Measurements from ENCODE around the gene ACOT13. TPM values are rescaled to one million over a fixed set of nuclear protein-coding genes. Genes with fewer than 3 reads are reported as not detected.
"Not testable (repeated sequence)": the region's sequence is repeated elsewhere in the genome, so short reads cannot be mapped to it uniquely, and the experiment has no call there.

The ACOT13 gene
- 12.0 and 23.1 TPM in 2 replicates for total RNA-seq (2014; rRNA removed; shearing (Covaris generic))

DNA sequence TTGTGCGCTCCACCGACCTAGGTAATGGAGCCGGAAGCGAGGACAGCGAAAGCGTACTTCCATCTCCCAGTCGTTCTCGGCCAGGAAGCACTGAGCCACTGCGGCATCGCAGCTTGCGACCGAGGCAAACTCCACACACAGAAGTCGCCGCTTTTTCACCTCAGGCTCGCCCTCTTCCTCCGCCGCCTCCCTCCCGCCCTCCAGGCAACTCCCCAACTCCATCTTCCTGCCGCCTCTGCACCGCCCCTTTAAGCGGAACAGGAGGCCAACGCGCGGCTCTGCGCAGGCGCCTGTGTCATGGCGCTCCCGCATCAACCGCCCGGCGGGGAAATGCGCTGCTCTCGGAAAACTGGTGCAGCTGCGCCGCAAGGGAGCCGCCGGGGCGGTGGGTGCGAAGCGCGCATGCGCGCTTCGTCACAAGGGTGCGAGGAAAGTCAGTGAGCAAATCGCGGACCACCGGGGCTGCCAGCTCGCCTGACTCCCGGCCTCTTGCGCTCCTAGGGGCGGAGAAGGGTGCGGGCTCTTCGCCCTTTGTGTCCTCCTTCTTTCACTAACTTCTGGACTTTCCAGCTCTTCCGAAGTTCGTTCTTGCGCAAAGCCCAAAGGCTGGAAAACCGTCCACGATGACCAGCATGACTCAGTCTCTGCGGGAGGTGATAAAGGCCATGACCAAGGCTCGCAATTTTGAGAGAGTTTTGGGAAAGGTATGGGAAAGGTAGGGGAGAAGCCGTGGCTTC, at the start of gene ACOT13, which contains the start of gene TDP2:
ACOT13 (plus strand) TSS at position 437 of the 737 bp plus-strand sequence; CDS start at position 624, 187 bp downstream.
TDP2 (minus strand) TSS at position 259 of the 737 bp plus-strand sequence; CDS start at position 222, 37 bp downstream.
- DNase-seq (ENCODE audit: low read depth), result peak; percentile 98

DNA sequence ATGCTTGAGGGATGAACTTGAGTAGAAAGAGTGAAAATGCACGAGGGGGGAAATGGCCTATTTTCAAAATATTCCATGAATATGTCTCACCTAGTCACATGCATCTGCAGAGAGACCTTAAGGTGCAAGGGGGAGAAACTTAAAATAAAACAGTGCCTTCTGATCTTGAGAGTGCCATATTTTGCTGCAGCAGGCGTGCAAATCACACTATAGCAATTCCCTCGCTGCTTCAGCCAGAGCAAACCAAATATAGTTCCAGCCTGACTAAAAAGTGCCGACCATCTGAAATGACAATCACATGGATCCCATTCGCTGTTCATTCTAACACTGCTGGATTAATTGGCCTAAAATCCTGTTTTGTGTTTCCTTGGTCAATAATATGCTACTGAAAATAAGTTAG, 47.2 kb upstream of the ACOT13 start:
- DNase-seq (ENCODE audit: low read depth), result no peak

DNA sequence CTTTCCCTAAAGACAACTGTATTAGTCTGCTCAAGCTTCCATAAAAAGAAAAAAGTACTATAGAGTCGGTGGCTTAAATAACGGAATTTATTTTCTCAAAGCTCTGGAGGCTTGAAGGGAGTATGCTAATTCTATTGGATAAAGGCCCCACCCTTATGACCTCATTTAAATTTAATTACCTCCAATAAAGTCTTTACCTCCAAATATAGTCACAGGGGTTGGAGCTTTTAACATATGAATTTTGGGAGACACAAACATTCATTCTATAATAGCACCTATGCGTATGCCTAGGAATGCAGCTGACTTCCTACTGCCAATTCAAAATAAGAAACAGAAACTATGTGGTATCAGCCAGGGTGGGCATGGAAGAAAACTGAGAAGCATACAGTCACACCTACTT, 46.2 kb upstream of the ACOT13 start:
- DNase-seq (ENCODE audit: low read depth), result no peak

DNA sequence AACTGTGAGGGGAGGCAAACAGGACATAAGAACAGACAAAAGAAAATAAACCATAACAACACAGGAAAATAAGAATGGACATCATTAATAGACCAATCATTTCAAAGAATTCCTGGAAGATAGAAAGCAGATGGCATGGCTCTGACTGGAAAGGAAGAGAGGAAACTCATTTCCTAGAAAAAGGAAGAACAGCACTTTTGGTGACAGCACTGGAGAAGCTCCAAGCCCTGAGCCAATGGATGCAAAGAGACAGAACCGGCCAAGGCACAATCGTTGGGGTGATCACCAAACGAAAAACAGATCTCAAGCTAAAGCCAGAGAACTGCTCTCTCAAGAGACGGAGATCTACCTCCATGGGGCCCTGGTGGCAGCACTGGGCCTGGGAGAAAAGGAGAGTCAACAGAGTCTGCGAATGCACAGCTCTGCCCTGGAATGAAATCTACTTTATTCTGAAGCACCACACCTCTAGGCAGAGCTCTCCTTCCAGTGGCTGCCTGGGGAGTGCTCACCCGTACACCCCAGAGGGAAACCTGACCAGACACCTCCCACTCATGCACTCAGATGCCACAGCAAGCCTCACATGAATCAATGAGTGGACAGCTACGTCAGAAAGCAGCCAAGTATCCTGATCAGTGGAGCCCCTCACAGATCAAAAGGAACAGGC, 45.1 kb upstream of the ACOT13 start:
- no peak for DNase-seq (ENCODE audit: low read depth)

DNA sequence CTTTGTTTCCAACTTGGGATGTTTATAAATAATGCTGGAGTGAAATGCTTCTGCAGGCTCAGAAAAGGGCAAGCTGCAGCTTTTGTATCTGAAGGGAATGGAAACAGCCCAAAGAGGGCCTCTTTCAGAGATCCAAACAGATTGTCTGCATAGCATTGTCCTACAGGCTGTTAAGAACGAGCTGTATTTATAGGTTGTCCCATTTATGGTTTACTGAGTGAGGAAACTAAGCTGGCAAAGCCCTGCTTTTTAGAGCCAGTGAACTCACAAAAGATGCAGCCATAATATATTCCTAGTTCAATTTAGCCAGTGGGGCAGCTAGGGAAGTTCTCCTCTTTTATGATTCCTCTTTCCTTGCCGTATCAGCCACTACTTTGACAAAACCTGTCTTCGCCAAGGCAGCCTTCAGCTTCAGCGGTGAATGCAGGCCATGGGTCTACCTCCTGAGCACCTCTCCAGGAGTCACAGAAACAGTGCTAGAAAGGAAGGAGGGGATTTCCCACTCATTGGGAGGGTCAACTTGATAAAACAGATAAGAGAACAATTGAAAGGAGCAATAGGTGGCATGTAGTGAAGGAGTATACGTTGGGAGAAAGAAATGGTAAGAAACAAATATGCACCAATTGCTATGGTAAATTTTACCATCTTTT, 35.9 kb upstream of the ACOT13 start:
- DNase-seq (ENCODE audit: low read depth), result no peak

DNA sequence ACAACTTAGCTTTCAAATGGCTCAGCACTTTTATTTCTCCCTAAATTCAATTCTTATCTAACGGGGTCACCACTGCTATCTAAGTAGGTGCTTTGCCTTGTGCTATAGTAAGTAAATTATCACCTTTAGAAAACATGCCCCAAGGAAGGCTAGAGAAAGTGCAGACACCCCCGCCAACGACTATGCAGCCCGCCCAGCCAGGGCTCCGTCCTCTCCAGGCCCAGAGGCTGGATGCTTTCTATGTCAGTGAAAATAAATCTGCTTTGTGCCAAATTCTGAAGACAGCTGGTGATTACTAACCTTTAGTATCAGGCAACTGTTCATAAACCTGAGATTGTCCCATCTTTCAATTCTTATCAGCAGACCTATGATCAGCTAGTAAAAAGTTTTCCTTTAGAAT, 35.2 kb upstream of the ACOT13 start:
- DNase-seq (ENCODE audit: low read depth), result no peak

DNA sequence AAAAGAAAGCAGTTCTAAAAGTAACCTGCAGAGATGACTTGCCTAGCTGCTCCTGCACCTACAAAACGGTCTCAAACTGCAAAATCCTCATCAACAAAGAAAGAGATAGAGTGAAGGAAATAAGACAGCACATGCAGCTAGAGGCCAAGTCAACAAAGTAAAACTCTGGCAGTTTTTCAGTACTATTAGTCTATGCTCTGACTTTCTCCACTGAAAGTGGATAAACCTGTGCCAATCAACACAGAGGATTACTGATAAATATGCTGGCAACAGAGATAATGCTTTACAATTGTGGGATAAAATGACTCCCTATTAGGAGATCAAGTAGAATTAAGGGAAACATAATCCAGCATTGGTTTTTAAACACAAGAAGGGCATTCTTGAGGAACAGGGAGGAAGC, 34.3 kb upstream of the ACOT13 start:
- no peak for DNase-seq (ENCODE audit: low read depth)

DNA sequence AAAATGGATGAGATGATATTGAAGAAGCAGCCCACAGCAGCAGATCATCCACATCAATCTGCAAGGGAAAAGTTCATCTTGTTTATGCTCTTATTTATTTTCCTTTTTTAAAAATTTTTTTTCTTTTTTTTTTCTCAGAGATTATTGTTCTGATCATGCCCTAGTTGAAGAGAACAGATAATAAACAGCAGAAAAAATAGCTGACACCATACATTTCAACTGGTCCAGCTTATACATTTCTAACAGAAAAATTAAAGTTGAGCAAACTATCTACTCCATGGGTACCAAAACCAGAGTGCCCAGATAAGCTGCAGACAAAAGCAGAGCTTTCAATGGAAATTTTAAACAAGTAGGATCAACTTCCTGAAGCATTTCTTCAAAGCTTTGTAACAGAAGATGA, 30.2 kb upstream of the ACOT13 start:
- DNase-seq (ENCODE audit: low read depth), result no peak

DNA sequence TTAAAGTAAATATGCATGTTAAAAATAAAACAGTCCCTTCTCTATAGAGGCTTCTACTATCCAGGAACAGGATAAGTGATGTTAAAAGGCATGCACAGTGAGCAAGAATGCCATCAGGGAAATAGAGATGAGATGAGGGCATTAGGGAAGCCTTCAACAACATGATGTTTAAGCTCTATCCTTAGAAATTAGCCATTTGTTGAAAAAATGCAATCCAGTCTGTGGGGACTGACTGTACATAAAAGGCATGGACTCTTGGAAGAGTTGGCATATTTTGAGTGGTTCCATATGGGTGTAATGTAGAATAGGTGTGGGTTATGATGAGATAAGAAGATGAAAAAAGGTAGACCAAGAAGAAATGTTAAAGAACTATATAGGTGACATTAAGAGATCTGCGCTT, 26.7 kb upstream of the ACOT13 start:
- no peak for DNase-seq (ENCODE audit: low read depth)

DNA sequence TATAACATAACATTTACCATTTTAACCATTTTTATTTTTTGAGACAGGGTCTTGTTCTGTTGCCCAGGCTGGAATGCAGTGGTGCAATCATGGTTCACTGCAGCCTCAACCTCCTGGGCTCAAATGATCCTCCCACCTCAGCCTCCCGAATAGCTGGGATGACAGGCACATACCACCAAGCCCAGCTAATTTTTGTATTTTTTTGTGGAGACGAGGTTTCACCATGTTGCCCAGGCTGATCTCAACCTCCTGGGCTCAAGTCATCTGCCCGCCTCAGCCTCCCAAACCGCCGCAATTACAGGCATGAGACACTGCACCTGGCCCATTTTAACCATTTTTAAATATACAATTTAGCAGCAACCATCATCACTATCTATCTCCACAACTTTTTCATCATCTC, 26.2 kb upstream of the ACOT13 start:
- not testable (repeated sequence) for DNase-seq (ENCODE audit: low read depth)

DNA sequence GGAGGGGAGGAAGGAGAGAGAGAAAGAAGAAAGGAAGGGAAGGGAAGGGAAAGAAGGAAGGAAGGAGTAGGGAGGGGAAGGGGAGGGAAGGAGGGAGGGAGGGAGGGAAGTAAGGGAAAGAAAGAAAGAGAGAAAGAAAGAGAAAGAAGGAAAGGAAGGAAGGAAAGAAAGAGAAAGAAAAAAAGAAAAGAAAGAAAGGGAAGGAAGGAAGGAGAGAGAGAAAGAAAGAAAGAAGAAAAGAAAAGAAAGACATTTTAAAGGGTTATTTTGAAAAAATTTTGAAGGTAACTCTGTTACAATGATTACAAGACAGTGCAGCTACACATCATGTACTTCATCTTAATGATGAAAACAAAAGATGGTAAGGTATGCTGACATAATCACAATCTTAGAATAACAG, 24.8 kb upstream of the ACOT13 start:
- DNase-seq (ENCODE audit: low read depth), result no peak

DNA sequence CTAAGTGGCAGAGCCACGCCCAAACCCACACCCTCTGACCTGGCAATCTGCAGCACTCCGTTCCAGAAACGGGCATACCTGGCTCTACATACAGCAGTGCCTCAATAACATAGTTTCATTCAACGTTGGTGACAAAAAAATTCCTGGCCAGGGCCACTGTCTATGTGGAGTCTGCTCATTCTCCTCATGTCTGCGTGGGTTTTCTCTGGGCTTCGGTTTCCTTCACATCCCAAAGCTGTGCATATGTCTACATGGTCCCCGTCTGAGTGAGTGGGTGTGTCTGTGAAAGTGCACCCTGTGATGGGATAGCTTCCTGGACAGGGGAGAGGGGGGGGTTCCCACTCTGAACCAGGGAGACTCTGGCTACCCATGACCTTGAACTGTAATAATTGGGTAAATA, 23.0 kb upstream of the ACOT13 start:
- no peak for DNase-seq (ENCODE audit: low read depth)

DNA sequence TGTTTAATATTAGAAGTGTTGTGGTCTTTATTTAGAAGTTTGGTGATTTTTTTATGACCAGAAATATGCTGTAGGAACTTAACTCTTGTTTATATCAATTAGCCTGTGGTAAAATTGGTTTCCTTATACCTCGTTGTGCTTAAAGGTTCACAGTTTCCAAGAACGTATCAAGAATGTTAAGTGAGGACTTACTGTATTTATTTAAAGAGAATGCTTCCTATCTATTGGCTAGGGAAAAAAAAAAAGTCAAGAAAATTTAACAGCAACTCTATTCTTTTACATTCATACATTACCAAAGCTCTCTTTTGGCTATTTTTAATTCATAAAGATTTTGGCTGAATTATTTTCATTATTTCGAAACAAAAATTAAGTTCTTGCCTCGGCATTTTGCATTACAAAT, 22.5 kb upstream of the ACOT13 start:
- DNase-seq (ENCODE audit: low read depth), result no peak

DNA sequence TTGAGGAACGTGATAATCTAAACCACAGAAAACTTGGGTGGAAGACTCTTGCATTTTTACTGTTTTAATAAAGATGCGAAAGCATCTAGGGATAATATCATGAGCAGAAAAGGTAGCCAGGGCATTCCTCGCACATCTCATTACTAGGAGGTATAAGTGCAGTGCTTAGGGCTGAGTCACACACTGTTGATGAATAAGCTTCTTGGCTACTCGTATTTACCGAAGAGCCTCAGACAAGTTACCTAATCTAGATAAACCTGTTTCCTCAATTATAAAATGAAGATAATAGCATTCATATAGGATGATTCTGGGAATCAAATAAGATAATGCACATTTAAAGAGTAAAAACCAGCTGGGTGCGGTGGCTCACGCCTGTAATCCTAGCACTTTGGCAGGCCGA, 20.1 kb upstream of the ACOT13 start:
- peak; percentile 80 for DNase-seq (ENCODE audit: low read depth)

DNA sequence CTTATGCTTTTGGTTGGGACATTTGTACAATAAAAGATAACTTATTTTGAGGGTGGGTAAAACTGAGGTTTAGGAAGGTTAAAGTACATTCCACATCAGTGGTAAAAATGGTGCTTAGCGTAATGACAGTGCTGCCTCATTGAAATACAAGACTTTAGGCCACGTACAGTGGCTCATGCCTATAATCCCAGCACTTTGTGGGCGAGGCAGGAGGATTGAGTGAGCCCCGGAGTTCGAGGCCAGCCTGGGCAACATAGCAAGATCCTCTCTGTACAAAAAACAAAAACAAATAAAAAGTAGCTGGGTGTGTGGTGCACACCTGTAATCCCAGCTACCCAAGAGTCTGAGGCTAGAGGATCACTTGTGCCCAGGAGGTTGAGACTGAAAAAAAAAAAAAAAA, 18.6 kb upstream of the ACOT13 start:
- DNase-seq (ENCODE audit: low read depth), result no peak

DNA sequence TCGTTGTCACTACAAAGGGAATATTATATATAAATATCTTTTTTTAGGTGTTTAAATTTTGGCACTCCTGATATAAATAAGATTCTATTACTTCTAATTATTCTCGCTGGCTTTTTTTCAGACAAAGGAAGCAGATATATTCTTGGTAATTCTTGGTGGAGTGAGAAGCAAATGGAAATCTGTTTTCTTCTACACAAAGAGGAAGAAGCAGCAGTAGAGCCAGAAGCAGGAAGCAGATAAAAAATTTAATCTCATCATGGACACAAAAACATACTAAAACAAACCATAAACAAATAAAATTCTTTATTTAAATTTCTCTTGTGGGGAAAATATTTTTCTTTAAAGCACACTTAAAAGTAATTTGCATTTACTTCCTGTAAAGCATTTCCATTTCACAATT, 17.2 kb upstream of the ACOT13 start:
- DNase-seq (ENCODE audit: low read depth), result no peak

DNA sequence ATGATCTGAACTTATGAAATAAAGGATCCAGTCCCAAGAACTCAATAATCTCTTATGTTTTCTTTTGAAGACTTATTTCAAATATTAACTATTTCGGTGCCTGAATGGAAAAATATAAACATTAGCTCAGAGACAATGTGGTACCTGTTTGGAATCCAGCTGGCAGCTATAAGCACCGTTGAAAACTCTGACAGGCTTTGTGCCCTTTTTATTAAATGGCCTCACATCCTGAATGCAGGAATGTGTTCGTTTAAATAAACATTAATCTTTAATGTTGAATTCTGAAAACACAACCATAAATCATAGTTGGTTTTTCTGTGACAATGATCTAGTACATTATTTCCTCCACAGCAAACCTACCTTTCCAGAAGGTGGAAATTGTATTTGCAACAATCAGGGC, 16.5 kb upstream of the ACOT13 start:
- no peak for DNase-seq (ENCODE audit: low read depth)

DNA sequence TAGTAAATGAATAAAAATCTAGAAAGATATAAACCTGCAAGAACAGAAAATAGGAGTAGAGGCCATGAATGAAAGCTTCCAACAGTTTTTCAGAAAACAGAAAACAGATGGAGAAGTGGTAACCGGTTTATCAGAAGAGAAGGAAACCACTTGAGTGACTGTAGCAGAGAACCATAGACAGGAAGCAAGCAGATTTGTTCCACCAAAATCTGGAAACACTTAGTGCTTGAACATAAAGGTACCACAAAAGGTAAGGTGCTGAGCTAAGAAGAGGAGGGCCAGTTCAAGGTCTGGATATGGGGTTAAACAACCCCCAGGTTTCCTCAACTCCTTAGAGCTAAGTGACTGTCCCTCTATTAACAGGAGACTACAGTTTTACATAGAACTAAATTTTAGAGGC, 11.7 kb upstream of the ACOT13 start:
- DNase-seq (ENCODE audit: low read depth), result no peak

DNA sequence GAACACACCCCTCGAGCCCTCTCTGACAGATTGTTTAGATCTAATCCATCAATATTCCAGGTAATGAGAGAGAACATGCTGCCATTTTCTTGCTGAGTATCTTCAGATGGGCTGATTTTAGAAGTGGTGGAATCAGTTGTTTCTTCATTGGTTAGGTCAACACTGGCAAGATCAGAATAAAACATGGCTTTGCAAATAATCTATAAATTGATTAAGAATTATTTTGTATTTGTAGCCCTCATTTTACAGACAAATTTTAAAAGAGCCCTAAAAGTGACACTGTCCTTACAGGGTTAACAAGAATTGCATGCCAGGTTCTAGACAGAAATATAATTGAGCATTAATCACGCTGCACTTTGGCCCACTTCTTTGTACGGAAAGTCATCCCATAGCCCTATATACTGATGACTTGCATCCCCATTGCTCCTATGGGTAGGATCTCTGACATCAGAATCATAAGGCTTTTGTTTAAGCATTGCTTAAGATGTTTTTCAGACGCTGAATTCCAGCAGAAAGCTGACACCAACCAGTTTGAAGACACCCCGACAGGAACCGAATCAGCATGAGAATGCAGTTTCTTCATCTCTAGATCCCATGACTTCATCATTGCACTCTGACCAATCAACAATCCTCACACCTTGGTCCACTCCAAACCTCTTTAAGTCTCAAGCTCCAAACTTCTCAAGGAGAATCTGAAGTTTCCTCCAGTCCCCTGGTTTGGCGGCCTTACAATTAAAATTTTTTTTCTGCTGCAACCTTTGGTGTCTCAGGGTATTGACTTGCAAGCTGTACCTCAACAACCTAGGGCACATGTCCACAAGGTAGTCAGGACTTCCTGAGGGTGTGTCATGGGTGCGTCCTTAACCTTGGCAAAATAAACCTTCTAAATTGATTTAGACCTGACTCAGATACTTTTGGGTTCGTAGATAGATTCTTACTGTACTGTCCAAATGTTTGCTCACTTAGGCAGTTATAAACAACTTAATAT, 8.0 kb upstream of the ACOT13 start:
- DNase-seq (ENCODE audit: low read depth), result no peak

DNA sequence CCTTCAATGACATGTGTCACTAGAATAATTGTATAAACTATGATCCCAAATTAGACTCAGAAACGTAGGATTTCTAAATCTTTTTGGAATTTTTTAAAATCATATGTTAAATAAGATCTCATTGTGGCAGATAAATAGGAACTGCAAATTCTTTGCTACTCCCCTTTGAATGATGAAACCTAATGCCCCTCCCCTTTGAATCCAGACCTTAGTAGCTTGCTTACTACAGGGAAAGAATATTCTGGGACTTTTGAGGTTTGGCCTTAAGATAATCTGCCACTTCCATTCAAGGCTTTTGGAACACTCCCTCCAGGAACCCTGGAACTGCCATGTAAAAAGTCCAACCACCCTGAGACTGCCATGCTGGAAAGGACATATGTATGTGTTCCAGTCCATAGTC, 7.3 kb upstream of the ACOT13 start:
- DNase-seq (ENCODE audit: low read depth), result no peak

DNA sequence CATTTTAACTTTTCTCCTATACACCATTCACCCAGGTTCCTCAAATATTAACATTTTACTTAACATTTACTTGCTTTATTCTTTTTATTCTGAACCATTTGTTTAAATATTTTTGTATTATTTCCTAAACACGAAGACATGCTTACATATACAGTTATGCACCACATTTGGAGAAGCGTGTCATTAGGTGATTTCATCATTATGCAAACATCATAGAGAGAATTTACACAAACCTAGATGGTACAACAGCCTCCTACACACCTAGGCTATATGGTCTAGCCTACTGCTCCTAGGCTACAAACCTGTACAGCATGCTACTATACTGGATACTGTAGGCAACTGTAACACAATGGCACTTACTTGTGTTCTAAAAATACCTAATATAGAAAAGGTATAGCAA, 6.8 kb upstream of the ACOT13 start:
- no peak for DNase-seq (ENCODE audit: low read depth)

DNA sequence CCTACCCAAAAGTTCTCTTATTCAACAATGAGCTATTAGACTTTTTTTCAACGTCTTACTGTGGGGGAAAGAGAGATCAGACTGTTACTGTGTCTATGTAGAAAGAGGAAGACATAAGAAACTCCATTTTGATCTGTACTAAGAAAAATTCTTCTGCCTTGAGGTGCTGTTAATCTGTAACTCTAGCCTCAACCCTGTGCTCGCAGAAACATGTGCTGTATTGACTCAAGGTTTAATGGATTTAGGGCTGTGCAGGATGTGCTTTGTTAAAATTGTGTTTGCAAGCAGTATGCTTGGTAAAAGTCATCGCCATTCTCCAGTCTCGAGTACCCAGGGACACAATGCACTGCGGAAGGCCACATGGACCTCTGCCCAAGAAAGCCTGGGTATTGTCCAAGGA, 5.1 kb upstream of the ACOT13 start:
- not testable (repeated sequence) for DNase-seq (ENCODE audit: low read depth)
